PFSK-1 (cell line): ENCODE results near the gene FIBCD1.

ENCODE experiments used
- POLR2AphosphoS5 ChIP-seq: IDR thresholded peaks from 2 replicates; pipeline ENCODE4 v1.6.1; 2012; ENCODE audit warnings: low read depth, mild to moderate bottlenecking, control low read depth, low read length, moderate library complexity
- SIN3A ChIP-seq: IDR thresholded peaks from 2 replicates; pipeline ENCODE4 v1.6.1; 2012; ENCODE audit warnings: mild to moderate bottlenecking, low read length, moderate library complexity, borderline replicate concordance; ENCODE audit not compliant: insufficient read depth

DNA sequence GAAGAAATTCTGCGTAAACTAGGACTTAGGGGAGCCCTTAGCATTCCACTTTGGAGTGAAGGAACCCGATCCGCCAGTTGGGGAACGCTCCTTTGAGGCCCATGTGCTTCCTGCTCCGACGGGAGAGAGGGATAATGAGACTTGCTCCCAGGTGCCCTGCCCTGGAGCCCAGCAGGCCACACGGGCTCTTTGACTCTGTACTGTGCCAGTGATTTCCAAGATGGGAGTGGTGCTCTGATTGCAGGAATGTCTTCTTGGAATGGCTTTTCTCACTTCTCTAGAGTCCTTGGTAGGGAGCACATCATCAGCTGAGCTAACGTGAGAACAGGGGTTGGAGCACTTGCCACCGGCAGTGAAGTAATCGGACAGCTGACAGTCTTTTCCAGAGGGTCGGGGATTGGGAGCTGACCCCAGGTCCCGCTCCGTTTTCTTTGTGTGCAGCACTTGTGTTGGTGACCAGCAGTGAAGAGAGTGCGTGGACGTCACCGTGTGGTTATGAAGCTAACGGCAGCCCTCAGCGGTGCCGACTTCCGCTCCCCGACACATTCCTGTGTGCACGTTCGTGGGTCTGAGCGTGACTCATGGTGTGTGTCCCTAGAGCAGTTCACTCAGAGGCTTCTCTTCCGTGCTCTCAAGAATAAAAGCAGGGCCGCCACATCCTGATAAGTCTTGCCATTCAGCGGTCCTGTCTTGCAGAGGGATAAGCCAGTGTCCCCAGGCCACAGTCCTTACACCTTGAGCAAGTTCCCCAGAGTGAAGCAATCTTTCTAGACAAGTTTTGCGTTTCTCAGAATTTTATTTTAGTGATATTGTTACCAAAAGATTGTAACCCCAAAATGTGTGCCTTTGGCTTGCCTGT lies 78.4 kb downstream of the FIBCD1 start:
- TF ChIP-seq SIN3A (no peak), POLR2AphosphoS5 (no peak)
